PC-9 (cell line): ENCODE data around the gene PTPN20. TPM values are rescaled to one million over a fixed set of nuclear protein-coding genes. Genes with fewer than 3 reads are reported as not detected.

Source experiments
- BruUV-seq: library from RNA; stranded (reverse); fragments of 400-500 nt; replicated peaks from 2 replicates; lab custom pipeline; 2021; lab: Mats Ljungman, UMichigan
- CTCF ChIA-PET: fragments of 300-600 bp; sonication (Branson Sonifier 250); formaldehyde crosslinking; loops from one replicate; lab custom pipeline; 2022; ENCODE audit warnings: antibody characterized with exemption; lab: Charles Lee
- POLR2A ChIA-PET: fragments of 300-600 bp; sonication (Branson Sonifier 250); formaldehyde crosslinking; loops from one replicate; lab custom pipeline; 2022; ENCODE audit warnings: antibody characterized with exemption; ENCODE audit not compliant: unreplicated experiment; lab: Charles Lee
- DNase-seq, 2 experiments: peaks; one replicate each; pipeline versions ENCODE4 v3.0.0 to v3.0.0-alpha.2; 2015 to 2022; ENCODE audit warnings: mixed read lengths in 1 of 2
- H2AFZ ChIP-seq: fragments of 200-600 bp; sonication (generic); 2 replicates; pipeline ENCODE4 v1.8.1; 2017; ENCODE audit warnings: antibody characterized with exemption
- H3F3A ChIP-seq: fragments of 200-600 bp; sonication (generic); 2 replicates; pipeline ENCODE4 v1.8.1; 2017; ENCODE audit warnings: antibody characterized with exemption, mild to moderate bottlenecking, low read depth; ENCODE audit not compliant: insufficient read depth
- H3K27ac ChIP-seq: fragments of 200-600 bp; sonication (generic); 2 replicates; pipeline ENCODE4 v1.6.1; 2016; ENCODE audit warnings: mixed run types
- H3K27me3 ChIP-seq: fragments of 200-600 bp; sonication (generic); 2 replicates; pipeline ENCODE4 v1.6.1; 2016; ENCODE audit warnings: low read depth, mixed run types; ENCODE audit not compliant: insufficient read depth
- H3K36me3 ChIP-seq: fragments of 200-600 bp; sonication (generic); 2 replicates; pipeline ENCODE4 v1.6.1; 2016; ENCODE audit warnings: low read depth, mixed run types
- H3K4me1 ChIP-seq: fragments of 200-600 bp; sonication (generic); replicated peaks from 2 replicates; pipeline ENCODE4 v1.6.1; 2016; ENCODE audit warnings: mixed run types; ENCODE audit not compliant: insufficient read depth
- H3K4me2 ChIP-seq: fragments of 200-600 bp; sonication (generic); 2 replicates; pipeline ENCODE4 v1.6.1; 2017; ENCODE audit warnings: mixed run types
- H3K4me3 ChIP-seq: fragments of 200-600 bp; sonication (generic); 2 replicates; pipeline ENCODE4 v1.6.1; 2016; ENCODE audit warnings: mixed run types
- H3K79me2 ChIP-seq: fragments of 200-600 bp; sonication (generic); 2 replicates; pipeline ENCODE4 v1.6.1; 2017; ENCODE audit warnings: low read depth, mixed run types
- H3K9me2 ChIP-seq: fragments of 200-600 bp; sonication (generic); 2 replicates; pipeline ENCODE4 v1.8.1; 2017; ENCODE audit warnings: mild to moderate bottlenecking; ENCODE audit not compliant: insufficient read depth
- H3K9me3 ChIP-seq: fragments of 200-600 bp; sonication (generic); 2 replicates; pipeline ENCODE4 v1.8.1; 2016; ENCODE audit warnings: low read depth; ENCODE audit not compliant: insufficient read depth
- H4K20me1 ChIP-seq: fragments of 200-600 bp; sonication (generic); 2 replicates; pipeline ENCODE4 v1.8.1; 2017; ENCODE audit not compliant: insufficient read depth
- CTCF ChIP-seq: fragments of 200-600 bp; sonication (generic); conservative IDR thresholded peaks from 2 replicates; pipeline ENCODE4 v1.6.1; 2017; ENCODE audit warnings: mixed run types, antibody characterized with exemption, mild to moderate bottlenecking, moderate library complexity
- EZH2 ChIP-seq: fragments of 200-600 bp; sonication (generic); IDR thresholded peaks from 2 replicates; pipeline ENCODE4 v1.8.0; 2017; ENCODE audit warnings: antibody characterized with exemption, low read depth
- intact Hi-C: fragments of 100-400 bp; cut with micrococcal nuclease; formaldehyde crosslinking; loops from one replicate; pipeline ENCODE4 v1.10.0; 2022; ENCODE audit not compliant: unreplicated experiment
- total RNA-seq: library from RNA; stranded (reverse); gene quantifications from 2 replicates; pipeline ENCODE4 v1.2.3, GENCODE V29; 2021

PTPN20 gene
- total RNA-seq, 1 experiment from 2014 or later, result 19.1 TPM

- no peaks in the 10 kb centered on the region for H3K79me2 ChIP-seq
Observed at GRCh38 chr10:47049056-47049851, 138.0 kb downstream of the PTPN20 start.

GRCh38 chr10:47049906-47050305 lies 138.7 kb downstream of the PTPN20 start:
- H3K27me3 ChIP-seq, result no peaks in the 10 kb centered on the region
- H3K4me2 ChIP-seq, result no peak overlapping the region
- ChIA-PET CTCF (interaction anchor here (2.9 kb wide), 1 partner anchor 262 kb away, joined by 31 read pairs; no protein-coding TSS in a partner anchor), POLR2A (no interaction called here)
- H3F3A ChIP-seq, result no peaks in the 10 kb centered on the region
- no peak overlapping the region for H3K4me3 ChIP-seq
- TF ChIP-seq CTCF, result no peak
- no peaks in the 10 kb centered on the region for H3K36me3 ChIP-seq
- no peaks in the 10 kb centered on the region for H3K9me2 ChIP-seq
- no peak overlapping the region for H2AFZ ChIP-seq
- no peaks in the 10 kb centered on the region for H3K9me3 ChIP-seq
- H3K79me2 ChIP-seq, result no peaks in the 10 kb centered on the region
- no peak overlapping the region for H3K27ac ChIP-seq
- no peaks in the 10 kb centered on the region for H4K20me1 ChIP-seq
- no peak for DNase-seq
- no TSS peak for BruUV-seq
- intact Hi-C loops, result loop anchor here (10.0 kb wide), 1 partner anchor 115 kb away; no protein-coding TSS in a partner anchor
- H3K4me1 ChIP-seq, result no peaks in the 10 kb centered on the region

More at GRCh38 chr10:47049056-47049851, 138.0 kb downstream of the PTPN20 start:
- H3K4me3 ChIP-seq, result no peak overlapping the region
- no peaks in the 10 kb centered on the region for H3K27me3 ChIP-seq
- no peaks in the 10 kb centered on the region for H3K9me2 ChIP-seq
- H2AFZ ChIP-seq, result no peak overlapping the region
- no peaks in the 10 kb centered on the region for H3K36me3 ChIP-seq
- POLR2A ChIA-PET, result no interaction called here
- no peak overlapping the region for H3K27ac ChIP-seq
- intact Hi-C loops, result loop anchor here (10.0 kb wide), 1 partner anchor 116 kb away; no protein-coding TSS in a partner anchor
- no peaks in the 10 kb centered on the region for H4K20me1 ChIP-seq
- TF ChIP-seq EZH2, result no peak
- no peak for TF ChIP-seq CTCF
- no peaks in the 10 kb centered on the region for H3K9me3 ChIP-seq
- H3K4me1 ChIP-seq, result no peaks in the 10 kb centered on the region
- no TSS peak for BruUV-seq
- no peak overlapping the region for H3K4me2 ChIP-seq
- CTCF ChIA-PET, result interaction anchor here (1.0 to 2.9 kb wide), 2 partner anchors 55 to 263 kb away, joined by 3 to 31 read pairs; no protein-coding TSS in a partner anchor
- no peak for DNase-seq
- H3F3A ChIP-seq, result no peaks in the 10 kb centered on the region

GRCh38 chr10:47050618-47051455 lies 139.6 kb downstream of the PTPN20 start:
- H3K4me2 ChIP-seq, result no peak overlapping the region
- POLR2A ChIA-PET, result no interaction called here
- BruUV-seq, result no TSS peak
- H3K79me2 ChIP-seq, result no peaks in the 10 kb centered on the region
- no peak overlapping the region for H3K27ac ChIP-seq
- CTCF ChIA-PET, result no interaction called here
- intact Hi-C loops, result no loop called here
- H3F3A ChIP-seq, result no peaks in the 10 kb centered on the region
- H3K27me3 ChIP-seq, result no peaks in the 10 kb centered on the region
- H3K9me3 ChIP-seq, result no peaks in the 10 kb centered on the region
- TF ChIP-seq CTCF (no peak), EZH2 (no peak)
- H3K36me3 ChIP-seq, result no peaks in the 10 kb centered on the region
- no peak for DNase-seq
- H3K9me2 ChIP-seq, result no peaks in the 10 kb centered on the region
- H2AFZ ChIP-seq, result no peak overlapping the region
- no peaks in the 10 kb centered on the region for H4K20me1 ChIP-seq
- H3K4me3 ChIP-seq, result no peak overlapping the region
- no peaks in the 10 kb centered on the region for H3K4me1 ChIP-seq
